ENCODE results near the gene NEK5.
A peak's percentile ranks its signal among the peaks of the same experiment; 100 is the strongest.

DNA sequence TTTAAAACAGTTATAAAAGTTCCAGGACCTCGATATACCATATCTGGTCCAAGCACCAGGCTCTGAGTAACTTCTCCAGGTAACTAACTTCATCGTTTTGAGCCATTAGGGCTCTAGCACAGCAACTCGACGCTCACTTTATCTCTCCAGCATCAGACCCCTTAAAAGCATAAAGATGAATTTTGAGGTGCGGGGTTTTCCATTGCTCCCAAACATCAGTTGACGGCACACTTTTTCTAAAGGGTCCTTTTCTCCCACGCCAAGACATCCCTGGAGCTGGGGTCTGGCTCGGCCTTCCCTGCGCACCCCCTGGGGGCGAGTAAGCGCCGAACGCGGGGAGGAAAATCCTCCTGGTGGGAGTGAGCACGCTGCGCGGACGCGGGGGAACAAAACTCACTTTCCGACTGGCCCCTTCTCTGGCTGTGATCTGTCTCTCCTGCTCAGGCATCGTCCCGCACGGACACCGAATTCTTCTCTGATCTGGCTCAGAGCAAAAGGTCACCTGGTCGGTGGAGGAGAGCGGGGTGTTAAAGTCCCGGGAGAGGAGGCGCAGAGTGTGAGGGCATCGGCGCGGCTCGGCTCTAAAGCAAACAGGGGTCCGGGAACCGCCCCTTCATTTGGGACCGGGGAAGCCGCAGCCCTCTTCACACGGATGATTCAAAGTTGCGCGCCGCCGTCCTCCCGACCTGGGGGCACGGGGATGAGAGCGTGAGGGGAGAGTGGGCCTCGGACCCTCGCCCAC is 117.8 kb downstream of the NEK5 start, which contains the start of gene ATP7B:
- TF ChIP-seq, protein P1, sequence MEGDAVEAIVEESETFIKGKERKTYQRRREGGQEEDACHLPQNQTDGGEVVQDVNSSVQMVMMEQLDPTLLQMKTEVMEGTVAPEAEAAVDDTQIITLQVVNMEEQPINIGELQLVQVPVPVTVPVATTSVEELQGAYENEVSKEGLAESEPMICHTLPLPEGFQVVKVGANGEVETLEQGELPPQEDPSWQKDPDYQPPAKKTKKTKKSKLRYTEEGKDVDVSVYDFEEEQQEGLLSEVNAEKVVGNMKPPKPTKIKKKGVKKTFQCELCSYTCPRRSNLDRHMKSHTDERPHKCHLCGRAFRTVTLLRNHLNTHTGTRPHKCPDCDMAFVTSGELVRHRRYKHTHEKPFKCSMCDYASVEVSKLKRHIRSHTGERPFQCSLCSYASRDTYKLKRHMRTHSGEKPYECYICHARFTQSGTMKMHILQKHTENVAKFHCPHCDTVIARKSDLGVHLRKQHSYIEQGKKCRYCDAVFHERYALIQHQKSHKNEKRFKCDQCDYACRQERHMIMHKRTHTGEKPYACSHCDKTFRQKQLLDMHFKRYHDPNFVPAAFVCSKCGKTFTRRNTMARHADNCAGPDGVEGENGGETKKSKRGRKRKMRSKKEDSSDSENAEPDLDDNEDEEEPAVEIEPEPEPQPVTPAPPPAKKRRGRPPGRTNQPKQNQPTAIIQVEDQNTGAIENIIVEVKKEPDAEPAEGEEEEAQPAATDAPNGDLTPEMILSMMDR (IDR thresholded peaks at IDR 0.05) = peak in 1 of 7 experiments; percentile 4
- no peak for TF ChIP-seq EP300 (IDR thresholded peaks at IDR 0.05)
- no peak for TF ChIP-seq POLR2A (IDR thresholded peaks at IDR 0.05)
- TF ChIP-seq POLR2AphosphoS5 (IDR thresholded peaks at IDR 0.05) = no peak

Data from stomach (tissue), 4 donors.